Measurements from ENCODE around the gene HLA-DRA.

Gene HLA-DRA

GRCh38 chr6:32439602-32440214 is at the start of gene HLA-DRA:
TSS of gene HLA-DRA (plus strand) at chr6:32439887. CDS start at chr6:32439951, 64 bp downstream.
- Histone ChIP-seq H3K27ac (no peak within 1 kb of the TSS), H3K4me3 (ENCODE audit: low read depth, low read length) (no peak within 1 kb of the TSS), H3K9me3 (ENCODE audit: severe bottlenecking) (no peaks in the 10 kb centered on the region), H3K36me3 (no peaks in the 10 kb centered on the region), H3K27me3 (ENCODE audit: insufficient read depth, low read depth, severe bottlenecking) (peaks cover 93% of the 10 kb centered on the region)
- DNase-seq: peak; percentile 18
- TF ChIP-seq CTCF (IDR thresholded peaks at IDR 0.05; ENCODE audit: low read depth, low read length): no peak

- Histone ChIP-seq H3K27me3 (ENCODE audit: insufficient read depth, low read depth, severe bottlenecking) (peaks cover 65% of the 10 kb centered on the region), H3K27ac (no peak overlapping the region), H3K9me3 (ENCODE audit: severe bottlenecking) (no peaks in the 10 kb centered on the region), H3K4me3 (ENCODE audit: low read depth, low read length) (no peak overlapping the region), H3K36me3 (no peaks in the 10 kb centered on the region)
- TF ChIP-seq CTCF (IDR thresholded peaks at IDR 0.05; ENCODE audit: low read depth, low read length): no peak
- no peak for DNase-seq
Measured at GRCh38 chr6:32391505-32391904, 48.2 kb upstream of the HLA-DRA start.

- peak; percentile 23 for DNase-seq
- H3K36me3 ChIP-seq: no peaks in the 10 kb centered on the region
- no peak overlapping the region for H3K27ac ChIP-seq
- peaks cover 45% of the 10 kb centered on the region for H3K27me3 ChIP-seq (ENCODE audit: insufficient read depth, low read depth, severe bottlenecking)
- no peaks in the 10 kb centered on the region for H3K9me3 ChIP-seq (ENCODE audit: severe bottlenecking)
- no peak overlapping the region for H3K4me3 ChIP-seq (ENCODE audit: low read depth, low read length)
- no peak for TF ChIP-seq CTCF (IDR thresholded peaks at IDR 0.05; ENCODE audit: low read depth, low read length)
Measured at GRCh38 chr6:32393665-32394420, 45.8 kb upstream of the HLA-DRA start.

- Histone ChIP-seq H3K4me3 (ENCODE audit: low read depth, low read length) (no peak overlapping the region), H3K27me3 (ENCODE audit: insufficient read depth, low read depth, severe bottlenecking) (peaks cover 31% of the 10 kb centered on the region), H3K27ac (no peak overlapping the region), H3K36me3 (no peaks in the 10 kb centered on the region), H3K9me3 (ENCODE audit: severe bottlenecking) (no peaks in the 10 kb centered on the region)
- TF ChIP-seq CTCF (IDR thresholded peaks at IDR 0.05; ENCODE audit: low read depth, low read length): no peak
- no peak for DNase-seq
Measured at GRCh38 chr6:32396028-32396427, 43.7 kb upstream of the HLA-DRA start.

GRCh38 chr6:32397252-32397920 is 42.3 kb upstream of the HLA-DRA start:
- Histone ChIP-seq H3K4me3 (ENCODE audit: low read depth, low read length) (no peak overlapping the region), H3K27me3 (ENCODE audit: insufficient read depth, low read depth, severe bottlenecking) (peaks cover 26% of the 10 kb centered on the region), H3K27ac (no peak overlapping the region), H3K9me3 (ENCODE audit: severe bottlenecking) (no peaks in the 10 kb centered on the region), H3K36me3 (no peaks in the 10 kb centered on the region)
- no peak for DNase-seq
- no peak for TF ChIP-seq CTCF (IDR thresholded peaks at IDR 0.05; ENCODE audit: low read depth, low read length)

Data from WERI-Rb-1 (cell line).